MCF 10A (cell line): ENCODE measurements around the gene KRTAP9-3. TPM values are rescaled to one million over a fixed set of nuclear protein-coding genes. Genes with fewer than 3 reads are reported as not detected.

ENCODE experiments used
- BruUV-seq: library from RNA; stranded (reverse); fragments of 400-500 nt; replicated peaks from 2 replicates; lab custom pipeline; 2021; lab: Mats Ljungman, UMichigan
- CTCF ChIA-PET: fragments of 300-600 bp; sonication (Branson Sonifier 250); formaldehyde crosslinking; extraction: SDS; loops from one replicate; lab custom pipeline; 2021; ENCODE audit warnings: antibody characterized with exemption, inconsistent platforms; lab: Yijun Ruan, JAX
- POLR2A ChIA-PET: fragments of 300-600, 350-650 bp; sonication (Branson Sonifier 250); formaldehyde crosslinking; extraction: SDS; loops from one replicate; lab custom pipeline; 2020; ENCODE audit warnings: antibody characterized with exemption, inconsistent platforms; lab: Yijun Ruan, JAX
- DNase-seq: peaks from one replicate; pipeline ENCODE4 v3.0.0-alpha.2; 2018; ENCODE audit not compliant: unreplicated experiment
- H3K27ac Mint-ChIP-seq: one replicate; pipeline ENCODE4 v1.8.0; 2022; ENCODE audit warnings: mild to moderate bottlenecking, low read depth, mixed read lengths; ENCODE audit not compliant: unreplicated experiment
- H3K27me3 Mint-ChIP-seq: one replicate; pipeline ENCODE4 v1.8.0; 2022; ENCODE audit warnings: mixed read lengths; ENCODE audit not compliant: insufficient read depth, unreplicated experiment
- H3K36me3 Mint-ChIP-seq: one replicate; pipeline ENCODE4 v1.8.0; 2022; ENCODE audit warnings: mild to moderate bottlenecking, moderate library complexity, mixed read lengths; ENCODE audit not compliant: insufficient read depth, unreplicated experiment
- H3K4me1 Mint-ChIP-seq: one replicate; pipeline ENCODE4 v1.8.0; 2022; ENCODE audit warnings: mixed read lengths; ENCODE audit not compliant: insufficient read depth, unreplicated experiment
- H3K4me3 Mint-ChIP-seq: one replicate; pipeline ENCODE4 v1.8.0; 2022; ENCODE audit warnings: mild to moderate bottlenecking, moderate library complexity, mixed read lengths; ENCODE audit not compliant: unreplicated experiment
- H3K9me3 Mint-ChIP-seq: one replicate; pipeline ENCODE4 v1.8.0; 2022; ENCODE audit warnings: mixed read lengths; ENCODE audit not compliant: unreplicated experiment
- intact Hi-C: fragments of 100-400 bp; cut with micrococcal nuclease; formaldehyde crosslinking; loops from 2 replicates; pipeline ENCODE4 v1.14.1; 2022
- total RNA-seq: library from RNA; stranded (reverse); gene quantifications from 2 replicates; pipeline ENCODE4 v1.2.3, GENCODE V29; 2022
- TF ChIP-seq, protein P1 (sequence below): fragments of 200-600 bp; IDR thresholded peaks from one replicate; pipeline ENCODE4 v1.8.0; 2022; ENCODE audit warnings: antibody characterized with exemption, mild to moderate bottlenecking; ENCODE audit not compliant: unreplicated experiment

The KRTAP9-3 gene
- total RNA-seq, 1 experiment from 2014 or later, result not detected

DNA sequence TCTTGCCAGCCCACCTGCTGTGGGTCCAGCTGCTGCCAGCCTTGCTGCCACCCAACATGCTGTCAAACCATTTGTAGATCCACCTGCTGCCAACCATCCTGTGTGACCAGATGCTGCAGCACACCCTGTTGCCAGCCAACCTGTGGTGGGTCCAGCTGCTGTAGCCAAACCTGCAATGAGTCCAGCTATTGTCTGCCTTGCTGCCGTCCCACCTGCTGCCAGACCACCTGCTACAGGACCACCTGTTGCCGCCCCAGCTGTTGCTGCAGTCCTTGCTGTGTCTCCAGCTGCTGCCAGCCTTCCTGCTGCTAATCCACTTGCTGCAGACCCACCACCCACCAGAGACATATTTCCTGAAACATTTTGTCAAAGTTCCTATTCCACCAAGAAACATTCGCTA lies 41.9 kb upstream of the KRTAP9-3 start:
- Mint-ChIP-seq H3K9me3 (no peaks in the 10 kb centered on the region), H3K4me1 (no peaks in the 10 kb centered on the region), H3K36me3 (no peaks in the 10 kb centered on the region), H3K4me3 (no peak overlapping the region), H3K27ac (no peak overlapping the region), H3K27me3 (peaks cover 53% of the 10 kb centered on the region)
- intact Hi-C loops, result no loop called here
- DNase-seq, result no peak
- TF ChIP-seq, protein P1, sequence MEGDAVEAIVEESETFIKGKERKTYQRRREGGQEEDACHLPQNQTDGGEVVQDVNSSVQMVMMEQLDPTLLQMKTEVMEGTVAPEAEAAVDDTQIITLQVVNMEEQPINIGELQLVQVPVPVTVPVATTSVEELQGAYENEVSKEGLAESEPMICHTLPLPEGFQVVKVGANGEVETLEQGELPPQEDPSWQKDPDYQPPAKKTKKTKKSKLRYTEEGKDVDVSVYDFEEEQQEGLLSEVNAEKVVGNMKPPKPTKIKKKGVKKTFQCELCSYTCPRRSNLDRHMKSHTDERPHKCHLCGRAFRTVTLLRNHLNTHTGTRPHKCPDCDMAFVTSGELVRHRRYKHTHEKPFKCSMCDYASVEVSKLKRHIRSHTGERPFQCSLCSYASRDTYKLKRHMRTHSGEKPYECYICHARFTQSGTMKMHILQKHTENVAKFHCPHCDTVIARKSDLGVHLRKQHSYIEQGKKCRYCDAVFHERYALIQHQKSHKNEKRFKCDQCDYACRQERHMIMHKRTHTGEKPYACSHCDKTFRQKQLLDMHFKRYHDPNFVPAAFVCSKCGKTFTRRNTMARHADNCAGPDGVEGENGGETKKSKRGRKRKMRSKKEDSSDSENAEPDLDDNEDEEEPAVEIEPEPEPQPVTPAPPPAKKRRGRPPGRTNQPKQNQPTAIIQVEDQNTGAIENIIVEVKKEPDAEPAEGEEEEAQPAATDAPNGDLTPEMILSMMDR, result no peak
- BruUV-seq, result no TSS peak
- POLR2A ChIA-PET, result interaction anchor here (0.6 to 0.8 kb wide), 2 partner anchors 351 to 642 kb away, joined by 3 read pairs; no protein-coding TSS in a partner anchor
- CTCF ChIA-PET, result interaction anchor here (0.7 kb wide), 1 partner anchor 35 kb away, joined by 4 read pairs; no protein-coding TSS in a partner anchor

DNA sequence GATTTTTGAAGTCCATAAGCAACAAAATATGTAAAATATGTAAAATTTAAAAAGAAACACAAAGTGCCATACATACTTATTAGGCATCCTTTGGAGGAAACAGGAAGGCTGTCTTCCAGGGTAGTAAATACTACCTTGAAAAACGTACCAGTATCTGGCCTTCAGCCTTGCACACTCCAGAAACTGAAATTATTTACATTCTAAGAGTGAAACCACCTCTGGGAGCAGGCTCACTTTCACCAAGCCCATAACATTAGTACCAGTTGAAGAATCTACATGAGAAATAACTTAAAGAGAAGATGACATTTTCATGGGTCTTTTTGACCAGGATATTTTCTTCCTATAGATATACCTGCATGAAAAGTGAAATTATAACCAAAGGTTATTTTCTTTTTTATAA lies 36.2 kb upstream of the KRTAP9-3 start:
- BruUV-seq, result no TSS peak
- H3K27ac Mint-ChIP-seq, result no peak overlapping the region
- TF ChIP-seq, protein P1, result no peak

DNA sequence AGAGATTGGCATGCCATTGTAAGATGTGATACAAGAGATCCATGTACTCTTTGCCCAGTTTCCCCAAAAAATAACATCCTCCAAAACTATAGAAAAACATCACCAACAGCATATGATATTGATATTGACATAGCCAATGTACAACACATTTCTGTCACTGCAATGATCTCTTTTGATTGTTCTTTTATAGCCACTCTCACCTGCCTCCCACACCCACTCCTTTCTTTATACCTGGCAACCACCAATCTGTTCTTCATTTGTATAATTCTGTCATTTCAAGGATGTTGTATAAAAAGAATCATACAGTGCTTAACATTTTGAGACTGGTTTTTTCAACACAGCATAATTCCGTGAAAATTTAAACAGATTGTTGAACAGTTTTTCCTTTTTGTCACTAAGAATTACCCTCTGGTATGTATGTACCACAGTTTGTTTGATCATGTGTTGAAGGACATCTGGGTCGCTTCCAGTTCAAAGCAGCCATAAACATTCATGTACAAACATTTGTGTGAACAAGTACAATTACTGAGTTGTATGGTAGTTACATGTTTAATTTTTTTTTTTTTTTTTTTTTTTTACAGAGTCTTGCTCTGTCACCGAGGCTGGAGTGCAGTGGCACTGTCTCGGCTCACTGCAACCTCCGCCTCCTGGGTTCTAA lies 32.7 kb upstream of the KRTAP9-3 start:
- BruUV-seq, result no TSS peak
- CTCF ChIA-PET, result no interaction called here
- H3K36me3 Mint-ChIP-seq, result no peaks in the 10 kb centered on the region
- H3K4me3 Mint-ChIP-seq, result no peak overlapping the region
- DNase-seq, result no peak
- H3K27me3 Mint-ChIP-seq, result peaks cover 39% of the 10 kb centered on the region
- intact Hi-C loops, result no loop called here
- TF ChIP-seq, protein P1, result no peak
- peaks cover 8% of the 10 kb centered on the region for H3K9me3 Mint-ChIP-seq
- no peaks in the 10 kb centered on the region for H3K4me1 Mint-ChIP-seq
- POLR2A ChIA-PET, result no interaction called here
- no peak overlapping the region for H3K27ac Mint-ChIP-seq

More for the DNA sequence above, 36.2 kb upstream of the KRTAP9-3 start:
- Mint-ChIP-seq H3K4me3 (no peak overlapping the region), H3K4me1 (no peaks in the 10 kb centered on the region), H3K36me3 (no peaks in the 10 kb centered on the region), H3K9me3 (peaks cover 8% of the 10 kb centered on the region), H3K27me3 (peaks cover 57% of the 10 kb centered on the region)
- POLR2A ChIA-PET, result no interaction called here
- intact Hi-C loops, result no loop called here
- CTCF ChIA-PET, result no interaction called here
- no peak for DNase-seq

DNA sequence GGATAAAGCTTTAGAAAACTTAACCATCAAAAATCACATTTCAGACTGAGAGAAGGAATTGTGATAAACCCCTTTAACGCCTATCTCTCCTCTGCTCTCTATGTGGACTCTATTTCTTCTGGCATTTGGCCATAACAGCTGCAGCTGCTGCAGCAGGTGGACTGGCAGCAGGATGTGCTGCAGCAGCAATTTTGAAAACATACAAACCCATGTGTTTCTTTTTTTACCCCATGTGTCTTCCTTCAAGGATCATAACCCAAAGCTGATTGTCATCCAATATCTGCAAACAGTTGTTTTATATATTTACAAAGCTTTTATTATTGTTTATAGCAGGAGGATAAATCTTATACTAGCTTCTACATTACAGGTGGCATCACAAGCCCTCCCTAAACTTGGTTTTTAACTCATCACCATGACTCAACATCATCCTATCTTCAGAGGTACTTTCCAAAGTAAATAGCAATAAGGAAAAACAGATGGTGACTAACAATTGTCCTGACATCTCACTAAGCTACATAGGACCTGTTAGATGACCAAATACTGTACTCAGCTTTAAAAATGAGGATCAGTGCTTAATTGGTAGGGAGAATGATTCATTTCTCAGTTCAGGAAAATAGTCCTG lies 20.3 kb upstream of the KRTAP9-3 start:
- peak; percentile 3 for DNase-seq

More for the DNA sequence above, 20.3 kb upstream of the KRTAP9-3 start:
- intact Hi-C loops, result no loop called here
- H3K27me3 Mint-ChIP-seq, result peaks cover 56% of the 10 kb centered on the region
- CTCF ChIA-PET, result interaction anchor here (0.6 to 1.1 kb wide), 2 partner anchors 23 to 33 kb away, joined by 3 to 5 read pairs; no protein-coding TSS in a partner anchor
- POLR2A ChIA-PET, result interaction anchor here (0.6 to 1.0 kb wide), 3 partner anchors 24 to 125 kb away, joined by 3 to 4 read pairs (median 4); no protein-coding TSS in a partner anchor
- no peak overlapping the region for H3K4me3 Mint-ChIP-seq
- no TSS peak for BruUV-seq
- H3K4me1 Mint-ChIP-seq, result no peaks in the 10 kb centered on the region
- TF ChIP-seq, protein P1, result no peak
- no peak overlapping the region for H3K27ac Mint-ChIP-seq
- H3K9me3 Mint-ChIP-seq, result no peaks in the 10 kb centered on the region
- H3K36me3 Mint-ChIP-seq, result no peaks in the 10 kb centered on the region
